ENCODE results near the gene CYB5B. TPM values are rescaled to one million over a fixed set of nuclear protein-coding genes. Genes with fewer than 3 reads are reported as not detected.
"Not testable (repeated sequence)": the region's sequence is repeated elsewhere in the genome, so short reads cannot be mapped to it uniquely, and the experiment has no call there.

CYB5B gene
- total RNA-seq, 4 donors from 2014 or later = 30.3 to 60.5 (median 42.4) TPM

DNA sequence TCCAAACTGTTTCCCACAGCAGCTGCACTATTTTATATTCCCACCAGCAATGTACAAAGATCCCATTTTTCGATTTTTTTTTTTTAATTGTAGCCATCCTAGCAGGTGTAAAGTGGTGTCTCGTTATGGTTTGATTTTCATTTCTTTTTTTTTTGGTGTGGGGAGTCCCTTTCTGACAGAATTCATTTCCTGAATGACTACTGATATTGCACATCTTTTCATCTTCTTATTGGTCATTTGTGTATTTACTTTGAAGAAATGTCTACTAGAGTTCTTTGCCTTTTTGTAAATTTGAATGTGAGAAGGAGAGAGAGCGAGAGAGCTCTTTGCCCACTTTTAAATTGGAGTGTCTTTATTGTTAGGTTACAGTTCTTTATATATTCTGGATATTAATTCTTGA, 14.0 kb downstream of the CYB5B start:
- Histone ChIP-seq H3K4me3 (no peak overlapping the region), H3K36me3 (no peaks in the 10 kb centered on the region), H3K9me3 (no peaks in the 10 kb centered on the region), H3K27me3 (no peaks in the 10 kb centered on the region), H3K4me1 (peaks cover 0 to 20% (median 9%) of the 10 kb centered on the region in 4 donors), H3K27ac (no peak overlapping the region)
- DNase-seq = no peak
- intact Hi-C loops (cut with DNase I; ENCODE audit: low total_unique reads) (no loop called here), in situ Hi-C loops (cut with MboI; ENCODE audit: low pct_ligation_motif_present in 1 of 4, low pct_unique_long_range_greater_than_20kb in 1 of 4, low sequenced_read_pairs in 3 of 4) (no loop called here)
- TF ChIP-seq, protein P1, sequence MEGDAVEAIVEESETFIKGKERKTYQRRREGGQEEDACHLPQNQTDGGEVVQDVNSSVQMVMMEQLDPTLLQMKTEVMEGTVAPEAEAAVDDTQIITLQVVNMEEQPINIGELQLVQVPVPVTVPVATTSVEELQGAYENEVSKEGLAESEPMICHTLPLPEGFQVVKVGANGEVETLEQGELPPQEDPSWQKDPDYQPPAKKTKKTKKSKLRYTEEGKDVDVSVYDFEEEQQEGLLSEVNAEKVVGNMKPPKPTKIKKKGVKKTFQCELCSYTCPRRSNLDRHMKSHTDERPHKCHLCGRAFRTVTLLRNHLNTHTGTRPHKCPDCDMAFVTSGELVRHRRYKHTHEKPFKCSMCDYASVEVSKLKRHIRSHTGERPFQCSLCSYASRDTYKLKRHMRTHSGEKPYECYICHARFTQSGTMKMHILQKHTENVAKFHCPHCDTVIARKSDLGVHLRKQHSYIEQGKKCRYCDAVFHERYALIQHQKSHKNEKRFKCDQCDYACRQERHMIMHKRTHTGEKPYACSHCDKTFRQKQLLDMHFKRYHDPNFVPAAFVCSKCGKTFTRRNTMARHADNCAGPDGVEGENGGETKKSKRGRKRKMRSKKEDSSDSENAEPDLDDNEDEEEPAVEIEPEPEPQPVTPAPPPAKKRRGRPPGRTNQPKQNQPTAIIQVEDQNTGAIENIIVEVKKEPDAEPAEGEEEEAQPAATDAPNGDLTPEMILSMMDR (IDR thresholded peaks at IDR 0.05) = no peak
- TF ChIP-seq POLR2AphosphoS5 (IDR thresholded peaks at IDR 0.05) (no peak), POLR2A (IDR thresholded peaks at IDR 0.05) (no peak), EP300 (IDR thresholded peaks at IDR 0.05; ENCODE audit: low read depth) (no peak)
- 63 to 69% methylated on average over 3 of the region's 3 CpGs for WGBS, 2 donors (ENCODE audit: low coverage in 1 of 2)

DNA sequence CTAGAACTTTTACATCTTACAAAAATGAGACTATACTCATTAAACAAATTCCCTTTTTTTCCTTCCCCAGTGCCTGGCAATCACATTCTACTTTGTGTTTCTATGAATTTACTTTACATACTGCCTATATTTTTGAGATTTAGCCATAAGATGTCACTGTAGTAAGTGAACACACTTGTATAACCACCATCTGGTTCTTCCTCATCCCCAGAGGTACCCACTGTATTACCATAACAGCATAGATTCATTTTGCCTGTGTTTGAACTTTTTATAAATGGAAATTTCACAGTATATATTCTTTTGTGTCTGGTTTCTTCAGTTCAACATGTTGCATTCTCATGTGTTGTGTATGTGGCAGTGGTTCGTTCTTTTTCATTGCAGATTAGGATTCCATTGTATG, 15.8 kb downstream of the CYB5B start:
- 78 to 88% methylated on average over 1 of the region's 1 CpG for WGBS, 2 donors (ENCODE audit: low coverage in 1 of 2)
- in situ Hi-C loops (cut with MboI; ENCODE audit: low pct_ligation_motif_present in 1 of 4, low pct_unique_long_range_greater_than_20kb in 1 of 4, low sequenced_read_pairs in 3 of 4) (no loop called here), intact Hi-C loops (cut with DNase I; ENCODE audit: low total_unique reads) (no loop called here)
- peaks cover 4 to 37% (median 22%) of the 10 kb centered on the region in 4 donors for H3K4me1 ChIP-seq
- H3K36me3 ChIP-seq = no peaks in the 10 kb centered on the region
- TF ChIP-seq POLR2A (IDR thresholded peaks at IDR 0.05) (no peak), POLR2AphosphoS5 (IDR thresholded peaks at IDR 0.05) (no peak), EP300 (IDR thresholded peaks at IDR 0.05; ENCODE audit: low read depth) (no peak)
- TF ChIP-seq, protein P1 (IDR thresholded peaks at IDR 0.05) = no peak
- no peaks in the 10 kb centered on the region for H3K27me3 ChIP-seq
- H3K27ac ChIP-seq = no peak overlapping the region
- DNase-seq = no peak
- H3K4me3 ChIP-seq = no peak overlapping the region
- no peaks in the 10 kb centered on the region for H3K9me3 ChIP-seq

DNA sequence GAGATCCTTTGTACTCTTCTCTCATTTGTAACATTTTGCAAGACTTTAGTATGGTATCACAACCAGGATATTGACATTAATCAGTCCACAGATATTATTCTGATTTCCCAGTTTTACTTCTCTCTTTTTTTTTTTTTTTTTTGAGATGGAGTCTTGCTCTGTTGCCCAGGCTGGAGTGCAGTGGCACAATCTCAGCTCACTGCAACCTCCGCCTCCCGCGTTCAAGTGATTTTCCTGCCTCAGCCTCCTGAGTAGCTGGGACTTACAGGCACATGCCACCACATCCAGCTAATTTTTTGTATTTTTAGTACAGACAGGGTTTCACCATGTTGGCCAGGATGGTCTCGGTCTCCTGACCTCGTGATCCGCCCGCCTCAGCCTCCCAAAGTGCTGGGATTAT, 16.6 kb downstream of the CYB5B start:
- WGBS, 2 donors (ENCODE audit: low coverage in 1 of 2) = 93 to 97% methylated on average over 4 to 7 of the region's 7 CpGs
- DNase-seq; H3K27me3 ChIP-seq; H3K9me3 ChIP-seq; in situ Hi-C loops (cut with MboI; ENCODE audit: low pct_ligation_motif_present in 1 of 4, low pct_unique_long_range_greater_than_20kb in 1 of 4, low sequenced_read_pairs in 3 of 4); H3K4me3 ChIP-seq; H3K36me3 ChIP-seq; H3K27ac ChIP-seq; intact Hi-C loops (cut with DNase I; ENCODE audit: low total_unique reads): not testable (repeated sequence)
- H3K4me1 ChIP-seq = peaks cover 4 to 39% (median 21%) of the 10 kb centered on the region in 4 donors

DNA sequence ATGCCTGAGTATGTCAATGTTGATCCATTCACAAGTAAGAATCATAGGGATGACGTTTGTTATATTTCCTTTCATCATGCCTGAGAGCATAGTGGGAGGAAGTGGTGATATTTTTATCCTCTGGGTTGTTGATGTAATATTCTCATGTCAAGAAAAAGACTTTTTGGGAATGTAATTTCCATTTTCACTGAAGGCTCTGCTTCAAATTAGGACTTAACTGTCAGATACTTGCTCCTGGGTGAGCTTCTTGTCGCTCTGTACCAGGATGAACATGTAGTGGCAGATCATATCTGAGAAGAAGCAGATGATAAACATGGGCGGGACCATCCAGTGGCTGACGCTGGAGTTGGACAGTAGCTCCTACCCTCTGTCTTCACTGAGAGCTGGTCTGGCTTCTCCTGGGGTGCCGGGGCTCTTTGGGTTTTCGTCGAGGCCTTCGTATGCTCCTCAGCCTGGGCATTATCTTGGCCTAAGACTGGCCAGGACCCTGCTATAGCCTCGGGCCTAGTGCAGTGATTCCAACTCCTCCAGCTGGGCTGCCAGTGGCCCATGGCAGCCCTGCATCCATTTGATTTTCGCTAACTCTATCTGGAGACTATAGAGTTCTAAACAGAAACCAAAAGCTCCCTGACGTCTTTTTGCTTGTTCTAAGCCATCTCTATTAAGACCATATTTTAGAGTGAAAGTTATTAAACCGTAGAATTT, 19.7 kb downstream of the CYB5B start:
- Histone ChIP-seq H3K36me3 (no peaks in the 10 kb centered on the region), H3K4me1 (peaks cover 4 to 43% (median 22%) of the 10 kb centered on the region in 4 donors), H3K27me3 (no peaks in the 10 kb centered on the region), H3K9me3 (no peaks in the 10 kb centered on the region), H3K4me3 (peak overlapping the region in 1 of 4 donors; percentile 14), H3K27ac (peak overlapping the region; percentile 77 to 84 (median 78))
- no peak for TF ChIP-seq POLR2A (IDR thresholded peaks at IDR 0.05)
- in situ Hi-C loops (cut with MboI; ENCODE audit: low pct_ligation_motif_present in 1 of 4, low pct_unique_long_range_greater_than_20kb in 1 of 4, low sequenced_read_pairs in 3 of 4) (no loop called here), intact Hi-C loops (cut with DNase I; ENCODE audit: low total_unique reads) (no loop called here)
- peak; percentile 27 for DNase-seq
- 34 to 48% methylated on average over 4 to 12 of the region's 12 CpGs for WGBS, 2 donors (ENCODE audit: low coverage in 1 of 2)

DNA sequence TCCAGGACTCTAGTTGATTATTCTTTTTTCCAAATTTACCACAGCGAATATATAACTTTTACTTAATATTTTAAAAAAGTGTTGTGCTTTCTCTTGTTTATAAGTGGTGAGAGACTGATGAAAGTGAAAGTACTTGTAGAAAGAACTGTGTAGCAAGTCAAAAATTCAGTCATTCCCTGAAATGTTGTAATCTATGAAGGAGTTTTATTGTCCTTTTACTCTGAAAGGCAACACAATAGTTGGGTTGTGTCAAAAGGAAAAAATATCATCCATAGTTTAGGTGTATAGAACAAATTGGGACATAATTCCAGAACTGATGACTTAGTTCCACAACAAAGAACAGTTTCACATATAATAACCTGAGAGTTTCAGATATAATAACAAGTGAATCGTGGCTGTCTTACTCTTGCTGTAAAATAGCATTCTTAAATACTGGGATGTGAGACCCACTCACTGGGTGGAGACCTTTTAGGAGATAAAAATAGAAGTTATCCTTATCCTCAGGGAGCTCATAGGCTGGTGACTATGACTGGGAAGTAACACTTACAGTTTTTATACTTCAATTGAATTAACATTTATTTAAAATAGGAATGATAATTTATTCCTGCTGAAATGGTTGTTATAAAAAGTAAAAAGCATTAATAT, 20.6 kb downstream of the CYB5B start:
- Histone ChIP-seq H3K36me3 (no peaks in the 10 kb centered on the region), H3K27me3 (no peaks in the 10 kb centered on the region), H3K9me3 (no peaks in the 10 kb centered on the region), H3K4me3 (peak overlapping the region in 2 of 4 donors; percentile 0 to 17), H3K27ac (peak overlapping the region; percentile 77 to 84 (median 78)), H3K4me1 (peaks cover 4 to 40% (median 23%) of the 10 kb centered on the region in 4 donors)
- no peak for DNase-seq
- 13 to 23% methylated on average over 2 of the region's 2 CpGs for WGBS, 2 donors (ENCODE audit: low coverage in 1 of 2)
- intact Hi-C loops (cut with DNase I; ENCODE audit: low total_unique reads) = no loop called here
- TF ChIP-seq, protein P1 (IDR thresholded peaks at IDR 0.05) = no peak
- TF ChIP-seq EP300 (IDR thresholded peaks at IDR 0.05; ENCODE audit: low read depth) = no peak
- no peak for TF ChIP-seq POLR2A (IDR thresholded peaks at IDR 0.05)
- no peak for TF ChIP-seq POLR2AphosphoS5 (IDR thresholded peaks at IDR 0.05)
- in situ Hi-C loops (cut with MboI; ENCODE audit: low pct_ligation_motif_present in 1 of 4, low pct_unique_long_range_greater_than_20kb in 1 of 4, low sequenced_read_pairs in 3 of 4) = no loop called here
